ENCODE measurements around the gene FKBP4.
A peak's percentile ranks its signal among the peaks of the same experiment; 100 is the strongest.

The FKBP4 gene

GRCh38 chr12:2776129-2776806, 18.5 kb upstream of the FKBP4 start:
- no peak overlapping the region for H2AFZ ChIP-seq (ENCODE audit: low read length, unreplicated experiment)

GRCh38 chr12:2779281-2779680, 15.5 kb upstream of the FKBP4 start:
- Histone ChIP-seq H3K27me3 (ENCODE audit: insufficient read depth, low read length) (peaks cover 71% of the 10 kb centered on the region), H3K4me3 (ENCODE audit: low read depth, low read length) (no peak overlapping the region), H3K79me2 (ENCODE audit: control insufficient read depth, insufficient read depth, low read length, unreplicated experiment) (no peaks in the 10 kb centered on the region), H3K4me1 (ENCODE audit: control insufficient read depth, insufficient read depth, low read length, unreplicated experiment) (no peaks in the 10 kb centered on the region), H2AFZ (ENCODE audit: low read length, unreplicated experiment) (no peak overlapping the region), H3K36me3 (ENCODE audit: insufficient read depth, low read length) (no peaks in the 10 kb centered on the region), H3K27ac (ENCODE audit: low read depth, low read length) (no peak overlapping the region)

More at GRCh38 chr12:2776129-2776806, 18.5 kb upstream of the FKBP4 start:
- Histone ChIP-seq H3K4me1 (ENCODE audit: control insufficient read depth, insufficient read depth, low read length, unreplicated experiment) (no peaks in the 10 kb centered on the region), H3K36me3 (ENCODE audit: insufficient read depth, low read length) (no peaks in the 10 kb centered on the region), H3K27ac (ENCODE audit: low read depth, low read length) (no peak overlapping the region), H3K4me3 (ENCODE audit: low read depth, low read length) (no peak overlapping the region), H3K27me3 (ENCODE audit: insufficient read depth, low read length) (peaks cover 72% of the 10 kb centered on the region), H3K79me2 (ENCODE audit: control insufficient read depth, insufficient read depth, low read length, unreplicated experiment) (no peaks in the 10 kb centered on the region)

- no peaks in the 10 kb centered on the region for H3K36me3 ChIP-seq (ENCODE audit: insufficient read depth, low read length)
- no peak overlapping the region for H2AFZ ChIP-seq (ENCODE audit: low read length, unreplicated experiment)
- H3K27me3 ChIP-seq (ENCODE audit: insufficient read depth, low read length): peaks cover 57% of the 10 kb centered on the region
- H3K4me3 ChIP-seq (ENCODE audit: low read depth, low read length): peak overlapping the region; percentile 39
- H3K27ac ChIP-seq (ENCODE audit: low read depth, low read length): no peak overlapping the region
- H3K79me2 ChIP-seq (ENCODE audit: control insufficient read depth, insufficient read depth, low read length, unreplicated experiment): no peaks in the 10 kb centered on the region
- no peaks in the 10 kb centered on the region for H3K4me1 ChIP-seq (ENCODE audit: control insufficient read depth, insufficient read depth, low read length, unreplicated experiment)
These were observed 10.7 kb upstream of the FKBP4 start for GRCh38 chr12:2783936-2784600.

GRCh38 chr12:2785017-2785416, 9.8 kb upstream of the FKBP4 start:
- no peak overlapping the region for H3K4me3 ChIP-seq (ENCODE audit: low read depth, low read length)
- no peaks in the 10 kb centered on the region for H3K36me3 ChIP-seq (ENCODE audit: insufficient read depth, low read length)
- no peak overlapping the region for H3K27ac ChIP-seq (ENCODE audit: low read depth, low read length)
- no peaks in the 10 kb centered on the region for H3K4me1 ChIP-seq (ENCODE audit: control insufficient read depth, insufficient read depth, low read length, unreplicated experiment)
- no peaks in the 10 kb centered on the region for H3K79me2 ChIP-seq (ENCODE audit: control insufficient read depth, insufficient read depth, low read length, unreplicated experiment)
- H3K27me3 ChIP-seq (ENCODE audit: insufficient read depth, low read length): peaks cover 53% of the 10 kb centered on the region
- no peak overlapping the region for H2AFZ ChIP-seq (ENCODE audit: low read length, unreplicated experiment)

GRCh38 chr12:2791089-2791488, 3.7 kb upstream of the FKBP4 start:
- Histone ChIP-seq H3K27ac (ENCODE audit: low read depth, low read length) (no peak overlapping the region), H3K79me2 (ENCODE audit: control insufficient read depth, insufficient read depth, low read length, unreplicated experiment) (peaks cover 12% of the 10 kb centered on the region), H3K27me3 (ENCODE audit: insufficient read depth, low read length) (peaks cover 13% of the 10 kb centered on the region), H3K4me1 (ENCODE audit: control insufficient read depth, insufficient read depth, low read length, unreplicated experiment) (no peaks in the 10 kb centered on the region), H3K4me3 (ENCODE audit: low read depth, low read length) (no peak overlapping the region), H3K36me3 (ENCODE audit: insufficient read depth, low read length) (no peaks in the 10 kb centered on the region), H2AFZ (ENCODE audit: low read length, unreplicated experiment) (no peak overlapping the region)

GRCh38 chr12:2792671-2793500, 1.9 kb upstream of the FKBP4 start:
- Histone ChIP-seq H3K36me3 (ENCODE audit: insufficient read depth, low read length) (peaks cover 6% of the 10 kb centered on the region; the same call in 1 of the 2 replicates), H3K79me2 (ENCODE audit: control insufficient read depth, insufficient read depth, low read length, unreplicated experiment) (peaks cover 30% of the 10 kb centered on the region), H3K27ac (ENCODE audit: low read depth, low read length) (no peak overlapping the region), H3K4me1 (ENCODE audit: control insufficient read depth, insufficient read depth, low read length, unreplicated experiment) (peaks cover 15% of the 10 kb centered on the region), H2AFZ (ENCODE audit: low read length, unreplicated experiment) (no peak overlapping the region), H3K4me3 (ENCODE audit: low read depth, low read length) (no peak overlapping the region), H3K27me3 (ENCODE audit: insufficient read depth, low read length) (peaks cover 12% of the 10 kb centered on the region)

GRCh38 chr12:2793561-2793960, 1.2 kb upstream of the FKBP4 start:
- Histone ChIP-seq H3K4me3 (ENCODE audit: low read depth, low read length) (no peak overlapping the region; the same call in 1 of the 2 replicates), H3K4me1 (ENCODE audit: control insufficient read depth, insufficient read depth, low read length, unreplicated experiment) (peaks cover 15% of the 10 kb centered on the region), H3K27ac (ENCODE audit: low read depth, low read length) (no peak overlapping the region), H3K36me3 (ENCODE audit: insufficient read depth, low read length) (peaks cover 13% of the 10 kb centered on the region; the same call in 1 of the 2 replicates), H2AFZ (ENCODE audit: low read length, unreplicated experiment) (no peak overlapping the region), H3K27me3 (ENCODE audit: insufficient read depth, low read length) (peaks cover 6% of the 10 kb centered on the region), H3K79me2 (ENCODE audit: control insufficient read depth, insufficient read depth, low read length, unreplicated experiment) (peaks cover 37% of the 10 kb centered on the region)

GRCh38 chr12:2794191-2794735, 507 bp upstream of the FKBP4 start:
- Histone ChIP-seq H2AFZ (ENCODE audit: low read length, unreplicated experiment) (peak overlapping the region; percentile 93), H3K4me1 (ENCODE audit: control insufficient read depth, insufficient read depth, low read length, unreplicated experiment) (peaks cover 15% of the 10 kb centered on the region), H3K27ac (ENCODE audit: low read depth, low read length) (peak overlapping the region; percentile 20; the same call in 1 of the 2 replicates), H3K27me3 (ENCODE audit: insufficient read depth, low read length) (no peaks in the 10 kb centered on the region; the same call in 1 of the 2 replicates), H3K36me3 (ENCODE audit: insufficient read depth, low read length) (peaks cover 19% of the 10 kb centered on the region; the same call in 1 of the 2 replicates), H3K4me3 (ENCODE audit: low read depth, low read length) (peak overlapping the region; percentile 95), H3K79me2 (ENCODE audit: control insufficient read depth, insufficient read depth, low read length, unreplicated experiment) (peaks cover 40% of the 10 kb centered on the region)

GRCh38 chr12:2795291-2796186, 769 bp downstream of the FKBP4 start:
- no peaks in the 10 kb centered on the region for H3K27me3 ChIP-seq (ENCODE audit: insufficient read depth, low read length)
- peak overlapping the region; percentile 95 for H3K4me3 ChIP-seq (ENCODE audit: low read depth, low read length)
- H3K36me3 ChIP-seq (ENCODE audit: insufficient read depth, low read length): peaks cover 27% of the 10 kb centered on the region; the same call in 1 of the 2 replicates
- H2AFZ ChIP-seq (ENCODE audit: low read length, unreplicated experiment): peak overlapping the region; percentile 90
- peaks cover 15% of the 10 kb centered on the region for H3K4me1 ChIP-seq (ENCODE audit: control insufficient read depth, insufficient read depth, low read length, unreplicated experiment)
- H3K27ac ChIP-seq (ENCODE audit: low read depth, low read length): no peak overlapping the region
- peaks cover 40% of the 10 kb centered on the region for H3K79me2 ChIP-seq (ENCODE audit: control insufficient read depth, insufficient read depth, low read length, unreplicated experiment)
